Prostate gland (tissue), 2 donors: ENCODE data around the gene TMEM141.
"Not testable (repeated sequence)": the region's sequence is repeated elsewhere in the genome, so short reads cannot be mapped to it uniquely, and the experiment has no call there.

Source experiments
- POLR2A ChIP-seq: fragments of 450-650 bp; IDR thresholded peaks from one replicate; pipeline ENCODE4 v1.6.1; 2016; ENCODE audit warnings: antibody characterized with exemption, mild to moderate bottlenecking
- POLR2AphosphoS5 ChIP-seq: sonication (generic); formaldehyde crosslinking; IDR thresholded peaks from one replicate; pipeline ENCODE4 v1.6.1; 2017; ENCODE audit warnings: antibody characterized with exemption
- TF ChIP-seq, protein P1 (sequence below), 4 experiments: fragments of 200-600 bp in 2 of 4; fragments of 450-650 bp in 2 of 4; sonication (generic) in 2 of 4; IDR thresholded peaks; 1 replicate in 3 of 4; 2 replicates in 1 of 4; pipeline ENCODE4 v1.5.1; 2016 to 2019; ENCODE audit warnings: antibody characterized with exemption in 4 of 4, mild to moderate bottlenecking in 2 of 4, moderate library complexity in 2 of 4

- TF ChIP-seq, protein P1, sequence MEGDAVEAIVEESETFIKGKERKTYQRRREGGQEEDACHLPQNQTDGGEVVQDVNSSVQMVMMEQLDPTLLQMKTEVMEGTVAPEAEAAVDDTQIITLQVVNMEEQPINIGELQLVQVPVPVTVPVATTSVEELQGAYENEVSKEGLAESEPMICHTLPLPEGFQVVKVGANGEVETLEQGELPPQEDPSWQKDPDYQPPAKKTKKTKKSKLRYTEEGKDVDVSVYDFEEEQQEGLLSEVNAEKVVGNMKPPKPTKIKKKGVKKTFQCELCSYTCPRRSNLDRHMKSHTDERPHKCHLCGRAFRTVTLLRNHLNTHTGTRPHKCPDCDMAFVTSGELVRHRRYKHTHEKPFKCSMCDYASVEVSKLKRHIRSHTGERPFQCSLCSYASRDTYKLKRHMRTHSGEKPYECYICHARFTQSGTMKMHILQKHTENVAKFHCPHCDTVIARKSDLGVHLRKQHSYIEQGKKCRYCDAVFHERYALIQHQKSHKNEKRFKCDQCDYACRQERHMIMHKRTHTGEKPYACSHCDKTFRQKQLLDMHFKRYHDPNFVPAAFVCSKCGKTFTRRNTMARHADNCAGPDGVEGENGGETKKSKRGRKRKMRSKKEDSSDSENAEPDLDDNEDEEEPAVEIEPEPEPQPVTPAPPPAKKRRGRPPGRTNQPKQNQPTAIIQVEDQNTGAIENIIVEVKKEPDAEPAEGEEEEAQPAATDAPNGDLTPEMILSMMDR (IDR thresholded peaks at IDR 0.05) = not testable (repeated sequence)
- TF ChIP-seq POLR2AphosphoS5, POLR2A: not testable (repeated sequence)
Observed at GRCh38 chr9:136785565-136786355, 5.4 kb upstream of the TMEM141 start.
